RKO (cell line): ENCODE results near the gene LRFN2.

ENCODE experiments used
- DNase-seq: peaks from one replicate; pipeline ENCODE4 v3.0.0-alpha.2; 2016; ENCODE audit warnings: low spot score

LRFN2 gene

GRCh38 chr6:40349901-40350746 is 237.0 kb downstream of the LRFN2 start:
- no peak for DNase-seq

- no peak for DNase-seq
Observed at GRCh38 chr6:40349123-40349900, 237.9 kb downstream of the LRFN2 start.

GRCh38 chr6:40348591-40348990 is 238.6 kb downstream of the LRFN2 start:
- DNase-seq: no peak

GRCh38 chr6:40347571-40348011 is 239.6 kb downstream of the LRFN2 start:
- no peak for DNase-seq

- DNase-seq: no peak
Observed at GRCh38 chr6:40346246-40346645, 240.9 kb downstream of the LRFN2 start.

- no peak for DNase-seq
Observed at GRCh38 chr6:40344566-40345167, 242.5 kb downstream of the LRFN2 start.

GRCh38 chr6:40343877-40344565 is 243.1 kb downstream of the LRFN2 start:
- DNase-seq: no peak

GRCh38 chr6:40343318-40343876 is 243.8 kb downstream of the LRFN2 start:
- no peak for DNase-seq

- DNase-seq: no peak
Observed at GRCh38 chr6:40342723-40343122, 244.4 kb downstream of the LRFN2 start.

GRCh38 chr6:40341726-40342125 is 245.4 kb downstream of the LRFN2 start:
- DNase-seq: no peak
